Activated CD4-positive, alpha-beta T cell treated with anti-CD3 and anti-CD28 coated beads, Interleukin-2, amount 10 ng/mL, durations not matched to agents 7 days and 5 days (primary cell): ENCODE results near the gene ZNF580. TPM values are rescaled to one million over a fixed set of nuclear protein-coding genes. Genes with fewer than 3 reads are reported as not detected.
A peak's percentile ranks its signal among the peaks of the same experiment; 100 is the strongest.

Experiments
- CTCF ChIA-PET: fragments of 350-600 bp; sonication (Branson Sonifier 250); formaldehyde crosslinking; loops from one replicate; lab custom pipeline; 2021; ENCODE audit warnings: antibody characterized with exemption; lab: Charles Lee
- POLR2A ChIA-PET: fragments of 350-600 bp; sonication (Branson Sonifier 250); formaldehyde crosslinking; loops from one replicate; lab custom pipeline; 2021; ENCODE audit warnings: antibody characterized with exemption; lab: Charles Lee
- DNase-seq: peaks from one replicate; pipeline ENCODE4 v3.0.0-alpha.2; 2020
- H3K27ac Mint-ChIP-seq: one replicate; pipeline ENCODE4 v1.8.0; 2021; ENCODE audit warnings: mild to moderate bottlenecking, moderate library complexity, mixed read lengths
- H3K27me3 Mint-ChIP-seq: one replicate; pipeline ENCODE4 v1.8.0; 2021; ENCODE audit warnings: mixed read lengths
- H3K36me3 Mint-ChIP-seq: one replicate; pipeline ENCODE4 v1.8.0; 2021; ENCODE audit warnings: low read depth, mixed read lengths
- H3K4me1 Mint-ChIP-seq: one replicate; pipeline ENCODE4 v1.8.0; 2021; ENCODE audit warnings: mixed read lengths
- H3K4me3 Mint-ChIP-seq: one replicate; pipeline ENCODE4 v1.8.0; 2021; ENCODE audit warnings: mild to moderate bottlenecking, moderate library complexity, mixed read lengths
- H3K9me3 Mint-ChIP-seq: one replicate; pipeline ENCODE4 v1.8.0; 2021; ENCODE audit warnings: mixed read lengths
- total RNA-seq, 2 experiments: library from RNA; stranded (reverse); gene quantifications; one replicate each; pipeline ENCODE4 v1.2.3, GENCODE V29; 2021

Gene ZNF580
- total RNA-seq, 2 experiments from 2014 or later = 44.6 to 45.9 TPM

- H3K9me3 Mint-ChIP-seq = peaks cover 3% of the 10 kb centered on the region
- POLR2A ChIA-PET = interaction anchor here (0.6 kb wide), 1 partner anchor 117 kb away, joined by 3 read pairs; no protein-coding TSS in a partner anchor
- H3K4me1 Mint-ChIP-seq = peaks cover 35% of the 10 kb centered on the region
- CTCF ChIA-PET = interaction anchor here (0.9 to 4.8 kb wide), 3 partner anchors 11 to 117 kb away, joined by 3 to 30 read pairs (median 3); partner anchors contain the start of gene ZNF865
- H3K27me3 Mint-ChIP-seq = no peaks in the 10 kb centered on the region
- peaks cover 19% of the 10 kb centered on the region for H3K36me3 Mint-ChIP-seq
- DNase-seq = no peak
- no peak overlapping the region for H3K27ac Mint-ChIP-seq
- H3K4me3 Mint-ChIP-seq = no peak overlapping the region
These were observed 20.2 kb upstream of the ZNF580 start for GRCh38 chr19:55620410-55621204.

GRCh38 chr19:55621205-55621672, 19.6 kb upstream of the ZNF580 start:
- Mint-ChIP-seq H3K4me1 (peaks cover 40% of the 10 kb centered on the region), H3K27ac (no peak overlapping the region), H3K4me3 (no peak overlapping the region), H3K27me3 (no peaks in the 10 kb centered on the region), H3K36me3 (peaks cover 19% of the 10 kb centered on the region), H3K9me3 (peaks cover 3% of the 10 kb centered on the region)
- no peak for DNase-seq
- ChIA-PET CTCF (interaction anchor here (0.9 to 4.8 kb wide), 3 partner anchors 10 to 117 kb away, joined by 3 to 30 read pairs (median 3); partner anchors contain the start of gene ZNF865), POLR2A (interaction anchor here (0.6 kb wide), 1 partner anchor 117 kb away, joined by 3 read pairs; no protein-coding TSS in a partner anchor)

GRCh38 chr19:55621673-55622231, 19.1 kb upstream of the ZNF580 start:
- ChIA-PET POLR2A (no interaction called here), CTCF (interaction anchor here (1.7 to 4.8 kb wide), 2 partner anchors 15 to 16 kb away, joined by 6 to 30 read pairs; partner anchors contain the start of gene ZNF865)
- no peak overlapping the region for H3K4me3 Mint-ChIP-seq
- H3K27ac Mint-ChIP-seq = no peak overlapping the region
- peaks cover 16% of the 10 kb centered on the region for H3K36me3 Mint-ChIP-seq
- peaks cover under 1% of the 10 kb centered on the region for H3K27me3 Mint-ChIP-seq
- no peak for DNase-seq
- peaks cover 3% of the 10 kb centered on the region for H3K9me3 Mint-ChIP-seq
- peaks cover 45% of the 10 kb centered on the region for H3K4me1 Mint-ChIP-seq

GRCh38 chr19:55622242-55622969, 18.4 kb upstream of the ZNF580 start:
- ChIA-PET POLR2A (no interaction called here), CTCF (interaction anchor here (0.6 to 1.7 kb wide), 3 partner anchors 16 to 369 kb away, joined by 3 to 6 read pairs (median 5); partner anchors contain the start of genes FIZ1 and ZNF865)
- Mint-ChIP-seq H3K9me3 (peaks cover 3% of the 10 kb centered on the region), H3K4me1 (peaks cover 52% of the 10 kb centered on the region), H3K27me3 (peaks cover 3% of the 10 kb centered on the region), H3K27ac (no peak overlapping the region), H3K36me3 (peaks cover 12% of the 10 kb centered on the region), H3K4me3 (no peak overlapping the region)
- no peak for DNase-seq

- ChIA-PET POLR2A (no interaction called here), CTCF (interaction anchor here (0.6 to 4.7 kb wide), 5 partner anchors 11 to 370 kb away, joined by 3 to 19 read pairs (median 6); partner anchors contain the start of genes FIZ1 and ZNF865)
- peaks cover 8% of the 10 kb centered on the region for H3K27me3 Mint-ChIP-seq
- DNase-seq = no peak
- H3K36me3 Mint-ChIP-seq = peaks cover 8% of the 10 kb centered on the region
- H3K9me3 Mint-ChIP-seq = peaks cover 3% of the 10 kb centered on the region
- peaks cover 57% of the 10 kb centered on the region for H3K4me1 Mint-ChIP-seq
- no peak overlapping the region for H3K27ac Mint-ChIP-seq
- H3K4me3 Mint-ChIP-seq = no peak overlapping the region
These were observed 17.7 kb upstream of the ZNF580 start for GRCh38 chr19:55623130-55623529.

- Mint-ChIP-seq H3K27ac (no peak overlapping the region), H3K27me3 (peaks cover 8% of the 10 kb centered on the region), H3K9me3 (peaks cover 3% of the 10 kb centered on the region), H3K4me3 (peak overlapping the region; percentile 91), H3K36me3 (peaks cover 8% of the 10 kb centered on the region), H3K4me1 (peaks cover 57% of the 10 kb centered on the region)
- CTCF ChIA-PET = interaction anchor here (0.9 to 4.7 kb wide), 6 partner anchors 10 to 322 kb away, joined by 3 to 19 read pairs (median 5); partner anchors contain the start of genes FIZ1 and ZNF865
- DNase-seq = no peak
- POLR2A ChIA-PET = no interaction called here
These were observed 17.2 kb upstream of the ZNF580 start for GRCh38 chr19:55623561-55623960.

GRCh38 chr19:55624109-55625003, 16.4 kb upstream of the ZNF580 start, which contains the start of gene ZNF784:
Gene ZNF784, minus strand, starts transcription at chr19:55624566. Its CDS starts 5 bp downstream, at chr19:55624561.
- DNase-seq = peak; percentile 92
- Mint-ChIP-seq H3K4me1 (peaks cover 55% of the 10 kb centered on the region), H3K27me3 (peaks cover 12% of the 10 kb centered on the region), H3K36me3 (peaks cover 8% of the 10 kb centered on the region), H3K4me3 (peak within 1 kb of the TSS; percentile 91), H3K9me3 (peaks cover 3% of the 10 kb centered on the region), H3K27ac (peak within 1 kb of the TSS; percentile 99)
- POLR2A ChIA-PET = interaction anchor here (0.5 kb wide), 1 partner anchor 16 kb away, joined by 3 read pairs; no protein-coding TSS in a partner anchor
- CTCF ChIA-PET = interaction anchor here (0.9 to 4.7 kb wide), 9 partner anchors 9 to 322 kb away, joined by 3 to 19 read pairs (median 5); partner anchors contain the start of gene ZNF581

- H3K27ac Mint-ChIP-seq = peak overlapping the region; percentile 99
- ChIA-PET CTCF (interaction anchor here (0.6 to 4.7 kb wide), 11 partner anchors 9 to 121 kb away, joined by 4 to 19 read pairs (median 6); partner anchors contain the start of genes ZNF580 and ZNF581), POLR2A (interaction anchor here (0.5 kb wide), 1 partner anchor 17 kb away, joined by 3 read pairs; no protein-coding TSS in a partner anchor)
- peaks cover 51% of the 10 kb centered on the region for H3K4me1 Mint-ChIP-seq
- H3K36me3 Mint-ChIP-seq = peaks cover 8% of the 10 kb centered on the region
- peaks cover 3% of the 10 kb centered on the region for H3K9me3 Mint-ChIP-seq
- H3K27me3 Mint-ChIP-seq = peaks cover 12% of the 10 kb centered on the region
- no peak for DNase-seq
- H3K4me3 Mint-ChIP-seq = peak overlapping the region; percentile 91
These were observed 15.8 kb upstream of the ZNF580 start for GRCh38 chr19:55625004-55625326.

- peak overlapping the region; percentile 91 for H3K27ac Mint-ChIP-seq
- ChIA-PET CTCF (interaction anchor here (1.1 to 4.7 kb wide), 8 partner anchors 14 to 122 kb away, joined by 3 to 19 read pairs (median 6); partner anchors contain the start of genes ZNF580 and ZNF581), POLR2A (no interaction called here)
- H3K4me1 Mint-ChIP-seq = peaks cover 41% of the 10 kb centered on the region
- peak; percentile 84 for DNase-seq
- H3K4me3 Mint-ChIP-seq = peak overlapping the region; percentile 68
- peaks cover 3% of the 10 kb centered on the region for H3K9me3 Mint-ChIP-seq
- peaks cover 12% of the 10 kb centered on the region for H3K27me3 Mint-ChIP-seq
- H3K36me3 Mint-ChIP-seq = peaks cover 1% of the 10 kb centered on the region
These were observed 14.5 kb upstream of the ZNF580 start for GRCh38 chr19:55626350-55626749.

GRCh38 chr19:55632463-55632834, 8.4 kb upstream of the ZNF580 start:
- peaks cover 21% of the 10 kb centered on the region for H3K36me3 Mint-ChIP-seq
- peak overlapping the region; percentile 33 for H3K27ac Mint-ChIP-seq
- ChIA-PET CTCF (interaction anchor here (0.6 to 4.5 kb wide), 23 partner anchors 8 to 1402 kb away, joined by 3 to 36 read pairs (median 4); partner anchors contain the start of genes CCDC106, FIZ1, NAT14 and U2AF2), POLR2A (no interaction called here)
- no peak overlapping the region for H3K4me3 Mint-ChIP-seq
- H3K27me3 Mint-ChIP-seq = peaks cover 10% of the 10 kb centered on the region
- H3K9me3 Mint-ChIP-seq = no peaks in the 10 kb centered on the region
- DNase-seq = peak; percentile 95
- peaks cover 49% of the 10 kb centered on the region for H3K4me1 Mint-ChIP-seq

- H3K27ac Mint-ChIP-seq = no peak overlapping the region
- peaks cover 3% of the 10 kb centered on the region for H3K27me3 Mint-ChIP-seq
- no peaks in the 10 kb centered on the region for H3K9me3 Mint-ChIP-seq
- no peak overlapping the region for H3K4me3 Mint-ChIP-seq
- peaks cover 54% of the 10 kb centered on the region for H3K4me1 Mint-ChIP-seq
- peaks cover 30% of the 10 kb centered on the region for H3K36me3 Mint-ChIP-seq
- CTCF ChIA-PET = interaction anchor here (3.0 to 4.5 kb wide), 5 partner anchors 10 to 130 kb away, joined by 12 to 36 read pairs (median 17); partner anchors contain the start of genes CCDC106, U2AF2, ZNF784 and ZNF865
- DNase-seq = no peak
- POLR2A ChIA-PET = no interaction called here
These were observed 6.9 kb upstream of the ZNF580 start for GRCh38 chr19:55633861-55634260.
